ENCODE measurements around the gene PTPN7. TPM values are rescaled to one million over a fixed set of nuclear protein-coding genes. Genes with fewer than 3 reads are reported as not detected.

The PTPN7 gene
- total and polyA plus RNA-seq, 8 donors = 1.0 to 11.7 (median 1.5) TPM

DNA sequence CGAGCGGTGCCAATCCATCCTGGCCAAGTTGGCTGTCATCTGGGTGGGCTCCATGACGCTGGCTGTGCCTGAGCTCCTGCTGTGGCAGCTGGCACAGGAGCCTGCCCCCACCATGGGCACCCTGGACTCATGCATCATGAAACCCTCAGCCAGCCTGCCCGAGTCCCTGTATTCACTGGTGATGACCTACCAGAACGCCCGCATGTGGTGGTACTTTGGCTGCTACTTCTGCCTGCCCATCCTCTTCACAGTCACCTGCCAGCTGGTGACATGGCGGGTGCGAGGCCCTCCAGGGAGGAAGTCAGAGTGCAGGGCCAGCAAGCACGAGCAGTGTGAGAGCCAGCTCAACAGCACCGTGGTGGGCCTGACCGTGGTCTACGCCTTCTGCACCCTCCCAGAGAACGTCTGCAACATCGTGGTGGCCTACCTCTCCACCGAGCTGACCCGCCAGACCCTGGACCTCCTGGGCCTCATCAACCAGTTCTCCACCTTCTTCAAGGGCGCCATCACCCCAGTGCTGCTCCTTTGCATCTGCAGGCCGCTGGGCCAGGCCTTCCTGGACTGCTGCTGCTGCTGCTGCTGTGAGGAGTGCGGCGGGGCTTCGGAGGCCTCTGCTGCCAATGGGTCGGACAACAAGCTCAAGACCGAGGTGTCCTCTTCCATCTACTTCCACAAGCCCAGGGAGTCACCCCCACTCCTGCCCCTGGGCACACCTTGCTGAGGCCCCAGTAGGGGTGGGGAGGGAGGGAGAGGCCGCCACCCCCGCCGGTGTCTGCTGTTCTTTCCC is 32.4 kb downstream of the PTPN7 start:
- no peak overlapping the region for H3K4me3 ChIP-seq
- H3K9me3 ChIP-seq = no peaks in the 10 kb centered on the region
- intact Hi-C loops (cut with DNase I) = no loop called here
- no peaks in the 10 kb centered on the region for H3K27me3 ChIP-seq
- peaks cover 0 to 15% of the 10 kb centered on the region in 2 donors for H3K36me3 ChIP-seq
- DNase-seq (peak in 1 of 4 donors; percentile 51), ATAC-seq (no peak)
- TF ChIP-seq, protein P1, sequence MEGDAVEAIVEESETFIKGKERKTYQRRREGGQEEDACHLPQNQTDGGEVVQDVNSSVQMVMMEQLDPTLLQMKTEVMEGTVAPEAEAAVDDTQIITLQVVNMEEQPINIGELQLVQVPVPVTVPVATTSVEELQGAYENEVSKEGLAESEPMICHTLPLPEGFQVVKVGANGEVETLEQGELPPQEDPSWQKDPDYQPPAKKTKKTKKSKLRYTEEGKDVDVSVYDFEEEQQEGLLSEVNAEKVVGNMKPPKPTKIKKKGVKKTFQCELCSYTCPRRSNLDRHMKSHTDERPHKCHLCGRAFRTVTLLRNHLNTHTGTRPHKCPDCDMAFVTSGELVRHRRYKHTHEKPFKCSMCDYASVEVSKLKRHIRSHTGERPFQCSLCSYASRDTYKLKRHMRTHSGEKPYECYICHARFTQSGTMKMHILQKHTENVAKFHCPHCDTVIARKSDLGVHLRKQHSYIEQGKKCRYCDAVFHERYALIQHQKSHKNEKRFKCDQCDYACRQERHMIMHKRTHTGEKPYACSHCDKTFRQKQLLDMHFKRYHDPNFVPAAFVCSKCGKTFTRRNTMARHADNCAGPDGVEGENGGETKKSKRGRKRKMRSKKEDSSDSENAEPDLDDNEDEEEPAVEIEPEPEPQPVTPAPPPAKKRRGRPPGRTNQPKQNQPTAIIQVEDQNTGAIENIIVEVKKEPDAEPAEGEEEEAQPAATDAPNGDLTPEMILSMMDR (IDR thresholded peaks at IDR 0.05) = no peak
- H3K4me1 ChIP-seq = peaks cover 6 to 13% of the 10 kb centered on the region in 2 donors
- no peak overlapping the region for H3K27ac ChIP-seq

DNA sequence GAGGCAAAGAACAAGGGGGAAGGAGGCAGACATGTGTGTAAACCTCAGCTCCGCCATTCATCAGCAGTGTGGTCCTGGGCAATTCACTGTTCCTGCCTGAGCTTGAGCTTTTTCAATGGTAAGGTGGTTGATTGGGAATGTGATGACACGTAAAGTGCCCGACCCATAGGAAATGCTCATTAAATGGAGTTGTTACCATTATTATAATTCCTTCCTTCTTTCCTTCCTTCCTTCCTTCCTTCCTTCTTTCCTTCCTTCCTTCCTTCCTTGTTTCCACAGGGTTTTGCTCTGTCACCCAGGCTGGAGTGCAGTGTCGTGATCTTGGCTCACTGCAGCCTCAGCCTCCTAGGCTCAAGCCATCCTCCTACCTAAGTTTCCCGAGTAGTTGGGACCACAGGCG is 33.3 kb downstream of the PTPN7 start:
- intact Hi-C loops (cut with DNase I) = no loop called here
- TF ChIP-seq, protein P1 (IDR thresholded peaks at IDR 0.05) = no peak
- Histone ChIP-seq H3K36me3 (peaks cover 0 to 5% of the 10 kb centered on the region in 2 donors), H3K27ac (no peak overlapping the region), H3K27me3 (peaks cover 0 to 4% of the 10 kb centered on the region in 2 donors), H3K4me3 (no peak overlapping the region), H3K9me3 (no peaks in the 10 kb centered on the region), H3K4me1 (peaks cover 0 to 4% of the 10 kb centered on the region in 2 donors)
- DNase-seq (no peak), ATAC-seq (no peak)

DNA sequence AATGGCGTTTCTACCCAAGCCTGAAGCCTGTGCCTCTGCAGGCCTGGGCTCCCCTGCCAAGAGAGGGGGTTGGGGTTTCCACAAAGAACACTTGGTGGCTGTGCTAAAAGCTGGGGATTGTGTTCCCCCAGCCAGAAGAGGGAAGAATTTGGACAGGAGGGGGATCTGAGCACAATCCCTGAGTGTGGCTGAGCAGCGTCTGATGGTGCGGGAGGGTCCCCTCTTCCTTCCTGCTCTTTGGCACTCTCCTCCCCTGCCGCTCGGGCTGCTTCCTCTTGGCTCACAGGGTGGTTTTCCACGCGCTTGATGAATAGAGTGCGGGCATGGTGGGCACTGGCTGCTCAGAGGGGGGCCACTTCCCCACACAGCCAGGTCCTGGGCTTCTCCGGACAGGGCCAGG is 34.0 kb downstream of the PTPN7 start:
- intact Hi-C loops (cut with DNase I) = no loop called here
- TF ChIP-seq, protein P1 (IDR thresholded peaks at IDR 0.05) = no peak

DNA sequence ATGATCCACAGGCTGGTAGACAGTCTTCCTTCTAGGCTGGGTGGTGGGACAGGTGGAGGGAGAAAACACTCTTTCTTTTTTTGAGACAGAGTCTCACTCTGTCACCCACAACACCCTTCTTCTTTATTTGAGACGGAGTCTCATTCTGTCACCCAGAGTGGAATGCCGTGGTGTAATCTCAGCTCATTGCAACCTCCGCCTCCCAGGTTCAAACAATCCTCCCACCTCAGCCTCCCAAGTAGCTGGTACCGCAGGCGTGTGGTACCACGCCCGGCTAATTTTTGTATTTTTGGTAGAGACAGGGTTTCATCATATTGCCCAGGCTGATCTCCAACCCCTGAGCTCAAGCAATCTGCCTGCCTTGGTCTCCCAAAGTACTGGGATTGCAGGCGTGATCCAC is 34.8 kb downstream of the PTPN7 start:
- TF ChIP-seq, protein P1 (IDR thresholded peaks at IDR 0.05) = no peak

More for the DNA sequence above, 34.0 kb downstream of the PTPN7 start:
- Histone ChIP-seq H3K4me3 (no peak overlapping the region), H3K27me3 (peaks cover 0 to 4% of the 10 kb centered on the region in 2 donors), H3K27ac (no peak overlapping the region), H3K4me1 (no peaks in the 10 kb centered on the region), H3K9me3 (no peaks in the 10 kb centered on the region), H3K36me3 (no peaks in the 10 kb centered on the region)
- DNase-seq = peak in 2 of 4 donors; percentile 44 to 57
- ATAC-seq = no peak

DNA sequence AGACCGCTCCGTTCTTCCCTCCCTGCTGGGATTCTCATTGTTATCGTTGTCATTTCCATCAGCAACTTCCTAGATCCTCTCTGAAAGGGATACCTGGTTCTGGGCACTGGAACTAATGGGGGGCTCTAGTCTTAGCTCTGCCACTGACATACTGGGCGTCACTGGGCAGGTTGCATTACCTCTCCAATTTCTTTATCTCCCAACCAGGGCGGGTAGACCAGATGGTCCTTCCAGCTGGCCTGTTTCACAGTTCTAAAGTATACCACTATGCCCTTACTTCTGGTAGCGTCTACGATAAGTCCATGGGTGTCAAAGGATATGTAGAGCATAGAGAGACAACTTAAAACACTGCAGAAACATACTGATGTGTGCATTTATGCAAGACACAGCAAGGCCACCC is 36.3 kb downstream of the PTPN7 start:
- no peaks in the 10 kb centered on the region for H3K4me1 ChIP-seq
- TF ChIP-seq, protein P1 (IDR thresholded peaks at IDR 0.05) = no peak
- ATAC-seq (no peak), DNase-seq (no peak)
- no peaks in the 10 kb centered on the region for H3K36me3 ChIP-seq
- intact Hi-C loops (cut with DNase I) = no loop called here
- no peak overlapping the region for H3K4me3 ChIP-seq
- no peak overlapping the region for H3K27ac ChIP-seq
- H3K9me3 ChIP-seq = no peaks in the 10 kb centered on the region
- peaks cover 0 to 4% of the 10 kb centered on the region in 2 donors for H3K27me3 ChIP-seq

More for the DNA sequence above, 34.8 kb downstream of the PTPN7 start:
- Histone ChIP-seq H3K9me3 (no peaks in the 10 kb centered on the region), H3K4me1 (no peaks in the 10 kb centered on the region), H3K27ac (no peak overlapping the region), H3K36me3 (no peaks in the 10 kb centered on the region), H3K4me3 (no peak overlapping the region), H3K27me3 (peaks cover 0 to 4% of the 10 kb centered on the region in 2 donors)
- no peak for ATAC-seq
- intact Hi-C loops (cut with DNase I) = no loop called here
- DNase-seq = no peak
